Esophagus muscularis mucosa (tissue), 3 donors: ENCODE measurements around the gene BLOC1S4.

Experiments used
- CTCF ChIP-seq, 3 experiments: fragments of 200-600 bp in 2 of 3; fragments of 450-650 bp in 1 of 3; sonication (generic) in 2 of 3; IDR thresholded peaks; one replicate each; pipeline ENCODE4 v1.5.1; 2017 to 2019; ENCODE audit warnings: antibody characterized with exemption in 3 of 3, mild to moderate bottlenecking in 2 of 3, moderate library complexity in 1 of 3
- POLR2A ChIP-seq: fragments of 450-650 bp; IDR thresholded peaks from one replicate; pipeline ENCODE4 v1.6.1; 2017; ENCODE audit warnings: antibody characterized with exemption, moderate library complexity, mild to moderate bottlenecking, low read depth

DNA sequence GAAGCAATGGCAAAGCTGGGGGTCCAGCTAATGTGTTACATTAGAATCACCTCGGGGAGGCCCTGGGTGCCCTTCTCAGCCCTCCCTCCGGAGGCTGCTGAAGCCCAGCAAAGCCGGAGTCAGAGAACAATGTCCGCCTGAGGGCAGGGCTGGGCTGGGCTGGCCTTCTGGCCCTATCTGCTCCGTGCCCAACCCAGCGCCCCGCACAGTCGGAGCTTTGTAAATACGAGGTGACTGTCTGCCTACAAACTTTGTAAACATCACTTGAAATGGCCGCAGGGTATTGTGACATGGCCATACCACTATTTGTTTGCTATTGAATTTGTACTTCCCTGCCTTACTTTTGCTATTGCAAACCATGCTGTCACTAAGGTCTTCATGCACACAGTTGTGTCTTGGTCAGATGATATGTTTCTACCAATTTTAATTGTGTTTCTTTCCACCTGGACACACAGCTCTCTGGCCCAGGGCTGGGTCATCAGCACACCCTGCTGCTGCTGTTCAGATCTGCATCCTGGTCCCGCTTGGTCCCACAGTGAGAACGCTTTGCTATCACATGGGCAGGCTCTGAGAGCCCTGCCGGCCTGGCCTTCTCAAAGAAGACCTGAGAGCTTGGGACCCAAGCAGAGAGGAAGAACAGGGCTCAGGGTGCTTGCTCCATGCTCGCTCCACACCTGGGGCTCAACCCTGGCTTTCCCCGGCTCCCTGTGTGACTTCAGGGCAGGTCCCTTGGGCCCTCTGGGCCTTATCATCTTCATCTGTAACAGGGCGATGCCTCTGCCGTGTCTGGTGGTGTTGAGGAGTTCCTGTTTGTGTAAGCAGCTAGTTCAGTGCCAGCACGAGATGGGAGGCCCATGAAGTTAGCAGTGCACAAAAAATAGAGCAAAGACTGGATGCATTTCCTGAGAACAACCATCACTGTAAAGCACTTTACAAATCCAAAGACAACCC is 20.0 kb upstream of the BLOC1S4 start:
- no peak for TF ChIP-seq CTCF (IDR thresholded peaks at IDR 0.05)
- TF ChIP-seq POLR2A: no peak
